Measurements from ENCODE around the gene BCAR1. TPM values are rescaled to one million over a fixed set of nuclear protein-coding genes. Genes with fewer than 3 reads are reported as not detected.
"Not testable (repeated sequence)": the region's sequence is repeated elsewhere in the genome, so short reads cannot be mapped to it uniquely, and the experiment has no call there.

Gene BCAR1
- total RNA-seq, 1 experiment from 2014 or later = 9.2 TPM

DNA sequence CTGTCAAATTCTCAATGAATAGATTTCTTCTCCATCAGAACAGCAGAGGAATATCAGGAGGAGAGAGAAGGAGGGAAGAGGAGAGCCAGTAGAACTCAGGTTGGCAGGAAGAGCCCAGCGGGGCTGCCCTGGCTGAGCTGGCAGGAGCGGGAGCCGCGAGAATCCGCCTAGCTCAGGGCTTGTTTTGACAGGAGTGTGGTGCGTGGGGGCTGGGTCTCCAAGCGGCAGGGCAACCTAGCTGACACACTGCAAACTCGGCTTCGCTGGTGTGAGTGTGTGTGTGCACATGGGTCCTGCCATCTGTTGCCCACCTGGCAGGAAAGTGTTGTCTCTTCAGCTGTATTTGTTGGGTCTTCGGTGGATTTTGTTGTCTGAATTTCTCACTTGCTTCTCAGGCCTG lies 27.9 kb upstream of the BCAR1 start:
- no peak overlapping the region for H3K9ac ChIP-seq (ENCODE audit: low read length)

DNA sequence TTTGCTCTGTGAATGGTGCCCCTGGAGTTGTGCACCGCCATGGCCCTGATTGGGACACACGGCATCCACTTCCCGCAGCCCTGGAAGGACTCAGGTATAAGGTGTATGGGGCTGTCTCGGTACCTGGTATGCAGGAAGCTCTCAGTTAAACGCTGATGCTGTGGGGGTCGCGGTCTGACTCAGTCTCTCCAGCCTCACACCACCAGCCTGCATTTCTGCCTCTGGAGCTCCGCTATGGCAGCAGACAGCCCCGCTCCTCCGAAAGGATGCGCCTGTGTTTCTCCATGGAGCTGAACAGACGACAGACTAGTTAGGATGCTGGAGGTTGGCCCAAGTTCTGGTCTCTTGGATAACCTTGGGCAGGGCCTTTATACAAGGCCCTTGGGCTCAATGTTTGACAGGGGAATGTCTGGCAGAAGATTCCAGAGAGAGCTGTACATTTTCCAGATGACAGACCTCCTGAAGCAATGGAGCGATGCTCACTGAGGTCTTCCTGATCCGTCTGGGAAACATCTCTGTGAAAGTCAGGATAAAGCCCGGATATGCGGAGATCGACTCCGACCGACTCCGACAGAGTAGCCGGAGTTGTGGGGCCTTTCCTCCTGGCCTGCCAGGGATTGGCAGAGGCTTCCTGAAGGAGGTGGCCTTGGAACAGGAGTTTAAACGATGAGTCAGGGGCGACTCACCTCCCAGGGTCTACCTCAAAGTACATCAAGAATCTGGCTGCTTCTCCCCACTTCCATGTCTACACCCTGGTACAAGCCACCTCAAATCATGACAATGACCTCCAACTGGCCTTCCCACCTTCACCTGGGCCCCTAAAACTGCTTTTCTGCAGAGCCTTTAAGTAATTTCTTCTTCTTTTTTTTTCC lies 21.9 kb upstream of the BCAR1 start:
- Histone ChIP-seq H3K27me3 (ENCODE audit: low read length) (no peaks in the 10 kb centered on the region), H3K4me2 (ENCODE audit: low read depth, low read length, poor library complexity, severe bottlenecking) (no peak overlapping the region), H4K20me1 (ENCODE audit: insufficient read depth, low read depth, low read length) (no peaks in the 10 kb centered on the region), H3K9ac (ENCODE audit: low read length) (no peak overlapping the region), H3K36me3 (ENCODE audit: insufficient read depth, low read length) (no peaks in the 10 kb centered on the region), H3K4me1 (ENCODE audit: low read length) (peaks cover 7% of the 10 kb centered on the region), H3K79me2 (ENCODE audit: low read length) (no peaks in the 10 kb centered on the region), H3K27ac (ENCODE audit: low read length) (no peak overlapping the region), H3K9me3 (ENCODE audit: low read length) (no peaks in the 10 kb centered on the region), H3K9me2 (replicated peaks; ENCODE audit: insufficient read depth, low read length) (no peaks in the 10 kb centered on the region), H3K4me3 (ENCODE audit: low read length) (no peak overlapping the region), H2AFZ (ENCODE audit: low read length) (no peak overlapping the region)
- no peak for DNase-seq

More for the DNA sequence above, 27.9 kb upstream of the BCAR1 start:
- H3K27ac ChIP-seq (ENCODE audit: low read length) = no peak overlapping the region
- H4K20me1 ChIP-seq (ENCODE audit: insufficient read depth, low read depth, low read length) = no peaks in the 10 kb centered on the region
- no peaks in the 10 kb centered on the region for H3K27me3 ChIP-seq (ENCODE audit: low read length)
- no peaks in the 10 kb centered on the region; the same call in 1 of the 2 replicates for H3K36me3 ChIP-seq (ENCODE audit: insufficient read depth, low read length)
- DNase-seq = no peak
- H3K9me3 ChIP-seq (ENCODE audit: low read length) = no peaks in the 10 kb centered on the region
- peaks cover 8% of the 10 kb centered on the region for H3K4me1 ChIP-seq (ENCODE audit: low read length)
- no peak overlapping the region for H3K4me3 ChIP-seq (ENCODE audit: low read length)
- no peak overlapping the region for H2AFZ ChIP-seq (ENCODE audit: low read length)
- H3K9me2 ChIP-seq (replicated peaks; ENCODE audit: insufficient read depth, low read length) = no peaks in the 10 kb centered on the region
- no peaks in the 10 kb centered on the region for H3K79me2 ChIP-seq (ENCODE audit: low read length)
- no peak overlapping the region for H3K4me2 ChIP-seq (ENCODE audit: low read depth, low read length, poor library complexity, severe bottlenecking)

DNA sequence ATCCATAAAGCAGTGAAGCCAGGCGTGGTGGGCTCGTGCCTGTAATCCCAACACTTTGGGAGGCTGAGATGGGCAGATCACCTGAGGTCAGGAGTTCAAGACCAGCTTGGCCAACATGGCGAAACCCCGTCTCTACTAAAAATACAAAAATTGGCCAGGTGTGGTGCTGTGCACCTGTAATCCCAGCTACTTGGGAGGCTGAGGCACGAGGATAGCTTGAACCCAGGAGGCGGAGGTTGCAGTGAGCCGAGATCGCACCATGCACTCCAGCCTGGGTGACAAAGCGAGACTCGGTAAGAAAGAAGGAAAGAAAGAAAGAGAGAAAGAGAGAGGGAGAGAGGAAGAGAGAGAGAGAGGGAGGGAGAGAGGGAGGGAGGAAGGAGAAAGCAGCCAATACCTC lies 21.2 kb upstream of the BCAR1 start:
- not testable (repeated sequence) for H3K9me3 ChIP-seq (ENCODE audit: low read length); H3K27me3 ChIP-seq (ENCODE audit: low read length); H3K9me2 ChIP-seq (replicated peaks; ENCODE audit: insufficient read depth, low read length); H3K9ac ChIP-seq (ENCODE audit: low read length); H3K27ac ChIP-seq (ENCODE audit: low read length); H3K4me3 ChIP-seq (ENCODE audit: low read length); H3K79me2 ChIP-seq (ENCODE audit: low read length); H3K4me2 ChIP-seq (ENCODE audit: low read depth, low read length, poor library complexity, severe bottlenecking); H3K36me3 ChIP-seq (ENCODE audit: insufficient read depth, low read length); H2AFZ ChIP-seq (ENCODE audit: low read length); H3K4me1 ChIP-seq (ENCODE audit: low read length); DNase-seq; H4K20me1 ChIP-seq (ENCODE audit: insufficient read depth, low read depth, low read length)

DNA sequence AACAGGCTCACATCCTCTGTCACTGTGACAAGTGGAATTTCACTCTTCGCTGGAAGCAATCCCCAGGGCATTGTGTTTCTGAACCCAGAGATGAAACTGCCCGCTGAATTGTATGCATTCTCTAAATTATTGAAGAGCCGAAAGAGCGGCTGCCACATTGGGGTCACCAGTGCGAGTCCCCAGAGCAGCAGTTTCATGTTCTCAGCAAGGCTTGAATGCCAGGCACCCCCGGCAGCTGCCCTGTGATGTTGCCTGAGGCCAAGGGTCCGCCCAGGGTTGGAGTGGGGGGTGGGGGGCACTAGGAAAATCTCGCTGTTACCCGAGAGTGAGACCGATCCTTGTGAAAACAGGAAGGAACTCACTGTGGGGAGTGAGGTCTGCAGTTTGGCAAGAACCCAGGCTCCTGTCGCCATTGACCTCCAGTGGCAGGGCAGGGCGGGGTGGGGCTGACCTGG lies 20.7 kb upstream of the BCAR1 start:
- Histone ChIP-seq H3K9ac (ENCODE audit: low read length) (no peak overlapping the region), H3K27ac (ENCODE audit: low read length) (no peak overlapping the region), H4K20me1 (ENCODE audit: insufficient read depth, low read depth, low read length) (no peaks in the 10 kb centered on the region), H3K9me2 (replicated peaks; ENCODE audit: insufficient read depth, low read length) (no peaks in the 10 kb centered on the region), H3K4me1 (ENCODE audit: low read length) (peaks cover 7% of the 10 kb centered on the region), H3K36me3 (ENCODE audit: insufficient read depth, low read length) (no peaks in the 10 kb centered on the region), H2AFZ (ENCODE audit: low read length) (no peak overlapping the region), H3K27me3 (ENCODE audit: low read length) (no peaks in the 10 kb centered on the region), H3K79me2 (ENCODE audit: low read length) (no peaks in the 10 kb centered on the region), H3K4me2 (ENCODE audit: low read depth, low read length, poor library complexity, severe bottlenecking) (no peak overlapping the region), H3K9me3 (ENCODE audit: low read length) (no peaks in the 10 kb centered on the region), H3K4me3 (ENCODE audit: low read length) (no peak overlapping the region)
- no peak for DNase-seq

DNA sequence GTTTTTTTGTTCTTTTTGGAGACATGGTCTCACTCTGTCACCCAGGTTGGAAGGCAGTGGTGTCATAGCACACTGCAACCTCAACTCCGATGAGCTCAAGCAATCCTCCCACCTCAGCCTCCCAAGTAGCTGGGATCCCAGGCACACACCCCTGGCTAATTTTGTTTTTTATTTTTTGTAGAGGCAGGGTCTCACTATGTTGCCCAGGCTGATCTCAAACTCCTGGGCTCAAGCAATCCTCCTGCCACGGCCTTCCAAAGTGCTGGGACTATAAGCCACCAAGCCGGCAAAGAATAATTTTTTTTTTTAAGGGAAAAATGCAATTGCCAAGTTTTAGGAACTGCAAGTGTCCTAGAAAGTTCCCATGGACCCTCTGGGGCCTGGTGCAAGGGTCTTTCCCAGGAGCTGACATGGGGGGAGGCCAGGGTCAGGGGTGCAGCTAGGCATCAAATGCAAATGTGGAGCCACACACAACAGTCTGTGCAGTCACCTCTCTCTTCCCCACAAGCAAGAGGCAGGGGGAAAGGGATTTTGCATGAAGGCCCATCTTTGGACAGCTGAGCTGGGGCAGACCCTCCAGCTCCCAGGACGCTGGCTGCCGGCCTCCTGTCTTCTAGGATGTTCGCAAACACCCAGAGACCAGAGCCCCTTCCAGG lies 20.1 kb upstream of the BCAR1 start:
- Histone ChIP-seq H3K9me2 (replicated peaks; ENCODE audit: insufficient read depth, low read length) (no peaks in the 10 kb centered on the region), H3K4me3 (ENCODE audit: low read length) (no peak overlapping the region), H3K27ac (ENCODE audit: low read length) (no peak overlapping the region), H3K9ac (ENCODE audit: low read length) (no peak overlapping the region), H3K36me3 (ENCODE audit: insufficient read depth, low read length) (no peaks in the 10 kb centered on the region), H3K79me2 (ENCODE audit: low read length) (no peaks in the 10 kb centered on the region), H3K27me3 (ENCODE audit: low read length) (no peaks in the 10 kb centered on the region), H2AFZ (ENCODE audit: low read length) (no peak overlapping the region), H3K9me3 (ENCODE audit: low read length) (no peaks in the 10 kb centered on the region), H3K4me2 (ENCODE audit: low read depth, low read length, poor library complexity, severe bottlenecking) (no peak overlapping the region), H4K20me1 (ENCODE audit: insufficient read depth, low read depth, low read length) (no peaks in the 10 kb centered on the region), H3K4me1 (ENCODE audit: low read length) (peaks cover 8% of the 10 kb centered on the region)
- no peak for DNase-seq

DNA sequence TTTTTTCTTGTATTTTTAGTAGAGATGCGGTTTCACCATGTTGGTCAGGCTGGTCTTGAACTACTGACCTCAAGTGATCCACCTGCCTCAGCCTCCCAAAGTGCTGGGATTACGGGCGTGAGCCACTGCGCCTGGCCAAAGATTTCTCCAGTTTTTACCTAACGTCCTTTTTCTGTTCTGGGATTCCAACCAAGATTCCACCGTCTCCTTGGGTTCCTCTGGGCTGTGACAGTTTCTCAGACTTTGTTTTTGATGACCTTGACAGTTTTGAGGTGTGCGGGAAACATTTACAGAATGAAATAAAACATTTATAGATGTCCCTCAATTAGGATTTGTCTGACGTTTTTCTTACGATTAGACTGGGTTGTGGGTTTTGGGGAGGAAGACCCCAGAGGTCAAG lies 17.9 kb upstream of the BCAR1 start:
- not testable (repeated sequence) for H3K79me2 ChIP-seq (ENCODE audit: low read length); H3K9ac ChIP-seq (ENCODE audit: low read length); H3K27ac ChIP-seq (ENCODE audit: low read length); H3K4me3 ChIP-seq (ENCODE audit: low read length); H3K9me2 ChIP-seq (replicated peaks; ENCODE audit: insufficient read depth, low read length); DNase-seq; H2AFZ ChIP-seq (ENCODE audit: low read length); H3K27me3 ChIP-seq (ENCODE audit: low read length); H3K9me3 ChIP-seq (ENCODE audit: low read length); H4K20me1 ChIP-seq (ENCODE audit: insufficient read depth, low read depth, low read length); H3K36me3 ChIP-seq (ENCODE audit: insufficient read depth, low read length); H3K4me2 ChIP-seq (ENCODE audit: low read depth, low read length, poor library complexity, severe bottlenecking)
- H3K4me1 ChIP-seq (ENCODE audit: low read length) = peaks cover 23% of the 10 kb centered on the region

DNA sequence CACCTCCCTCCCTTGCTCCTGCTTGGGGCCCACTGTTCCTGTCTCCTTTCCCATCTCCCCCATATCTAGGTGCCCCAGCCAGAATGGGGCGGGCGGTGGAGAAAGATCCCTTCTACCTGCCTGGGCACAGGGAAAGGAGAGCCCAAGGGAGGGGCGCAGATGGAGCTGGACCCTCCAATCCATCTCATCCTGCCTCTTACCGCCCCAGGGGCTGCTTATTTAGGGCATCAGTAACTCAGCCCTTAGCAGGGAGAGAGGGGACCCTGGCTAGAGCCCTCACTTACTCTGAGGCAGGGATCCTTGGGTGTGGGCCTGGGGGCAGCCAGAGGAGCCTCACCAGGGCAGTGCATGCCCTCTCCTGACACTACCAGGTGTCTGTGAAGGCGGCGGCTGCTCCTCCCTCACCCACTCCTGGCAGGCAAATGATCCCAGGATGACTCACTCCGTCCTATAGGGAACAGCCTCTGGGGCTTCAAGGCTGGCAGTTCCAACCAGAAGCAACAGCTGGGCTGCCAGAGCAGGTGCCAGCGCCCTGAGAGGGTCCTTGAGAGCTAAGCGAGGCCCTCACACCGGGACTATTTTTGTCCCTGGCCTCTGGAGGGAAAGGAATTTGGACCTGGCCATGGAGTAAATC lies 16.3 kb upstream of the BCAR1 start:
- no peaks in the 10 kb centered on the region for H3K9me2 ChIP-seq (replicated peaks; ENCODE audit: insufficient read depth, low read length)
- peaks cover 26% of the 10 kb centered on the region for H3K4me1 ChIP-seq (ENCODE audit: low read length)
- H3K4me2 ChIP-seq (ENCODE audit: low read depth, low read length, poor library complexity, severe bottlenecking) = no peak overlapping the region
- H2AFZ ChIP-seq (ENCODE audit: low read length) = no peak overlapping the region
- DNase-seq = no peak
- no peak overlapping the region for H3K4me3 ChIP-seq (ENCODE audit: low read length)
- H4K20me1 ChIP-seq (ENCODE audit: insufficient read depth, low read depth, low read length) = peaks cover 17% of the 10 kb centered on the region; the same call in 1 of the 2 replicates
- no peaks in the 10 kb centered on the region for H3K36me3 ChIP-seq (ENCODE audit: insufficient read depth, low read length)
- H3K9me3 ChIP-seq (ENCODE audit: low read length) = no peaks in the 10 kb centered on the region
- H3K27me3 ChIP-seq (ENCODE audit: low read length) = no peaks in the 10 kb centered on the region
- no peak overlapping the region for H3K9ac ChIP-seq (ENCODE audit: low read length)
- no peaks in the 10 kb centered on the region for H3K79me2 ChIP-seq (ENCODE audit: low read length)
- no peak overlapping the region for H3K27ac ChIP-seq (ENCODE audit: low read length)

All from Karpas-422 (cell line).